ENCODE results near the gene VPS37B. TPM values are rescaled to one million over a fixed set of nuclear protein-coding genes. Genes with fewer than 3 reads are reported as not detected.
A peak's percentile ranks its signal among the peaks of the same experiment; 100 is the strongest.

Gene VPS37B
- total and polyA plus RNA-seq, 2 of the 8 experiments (the other 6 are each of a cell fraction or from before 2014, with no cell fraction given): 11.9 to 15.7 TPM

DNA sequence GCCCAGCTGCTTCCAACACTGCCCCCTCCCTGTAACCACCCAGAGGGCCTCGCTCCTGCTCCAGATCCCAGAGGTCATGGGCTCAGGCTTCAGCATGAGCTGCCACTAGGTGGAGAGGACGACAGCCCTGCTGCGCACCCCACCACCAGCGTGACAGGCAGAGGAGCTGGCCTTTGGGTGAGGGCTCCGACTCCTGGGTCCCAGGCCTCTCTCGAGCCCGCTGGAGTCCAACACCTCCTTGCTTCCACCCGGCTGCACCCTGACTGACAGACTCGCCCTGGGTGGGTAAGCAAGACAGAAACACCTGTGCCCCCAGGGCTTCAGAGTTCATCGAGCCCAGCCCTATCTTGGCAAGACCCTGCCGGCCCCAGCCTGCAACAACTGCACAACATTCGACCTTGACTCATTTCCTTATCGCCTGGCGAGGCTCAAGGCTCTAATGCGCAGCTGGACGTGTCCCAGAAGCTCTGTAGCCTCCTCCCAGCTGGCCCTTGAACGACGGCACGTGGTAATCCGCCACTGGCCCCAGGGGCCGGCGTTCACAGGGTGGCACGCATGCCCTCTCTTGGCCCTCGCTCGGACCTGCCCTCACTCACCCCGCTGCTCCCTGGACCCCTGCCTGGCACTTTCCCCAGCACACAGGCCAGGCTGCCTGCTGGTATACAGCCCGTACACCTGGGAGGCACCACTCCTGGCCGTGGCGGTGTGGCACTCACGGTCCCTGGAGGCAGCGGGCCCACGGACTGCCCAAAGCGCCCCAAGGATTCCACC, 28.0 kb downstream of the VPS37B start (continued):
- TF ChIP-seq EZH2 (IDR thresholded peaks at IDR 0.05; ENCODE audit: low read depth, low read length, severe bottlenecking) (no peak), CBX8 (IDR thresholded peaks at IDR 0.05; ENCODE audit: borderline replicate concordance, low read depth, low read length) (no peak)
- TF ChIP-seq, protein P1, sequence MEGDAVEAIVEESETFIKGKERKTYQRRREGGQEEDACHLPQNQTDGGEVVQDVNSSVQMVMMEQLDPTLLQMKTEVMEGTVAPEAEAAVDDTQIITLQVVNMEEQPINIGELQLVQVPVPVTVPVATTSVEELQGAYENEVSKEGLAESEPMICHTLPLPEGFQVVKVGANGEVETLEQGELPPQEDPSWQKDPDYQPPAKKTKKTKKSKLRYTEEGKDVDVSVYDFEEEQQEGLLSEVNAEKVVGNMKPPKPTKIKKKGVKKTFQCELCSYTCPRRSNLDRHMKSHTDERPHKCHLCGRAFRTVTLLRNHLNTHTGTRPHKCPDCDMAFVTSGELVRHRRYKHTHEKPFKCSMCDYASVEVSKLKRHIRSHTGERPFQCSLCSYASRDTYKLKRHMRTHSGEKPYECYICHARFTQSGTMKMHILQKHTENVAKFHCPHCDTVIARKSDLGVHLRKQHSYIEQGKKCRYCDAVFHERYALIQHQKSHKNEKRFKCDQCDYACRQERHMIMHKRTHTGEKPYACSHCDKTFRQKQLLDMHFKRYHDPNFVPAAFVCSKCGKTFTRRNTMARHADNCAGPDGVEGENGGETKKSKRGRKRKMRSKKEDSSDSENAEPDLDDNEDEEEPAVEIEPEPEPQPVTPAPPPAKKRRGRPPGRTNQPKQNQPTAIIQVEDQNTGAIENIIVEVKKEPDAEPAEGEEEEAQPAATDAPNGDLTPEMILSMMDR (IDR thresholded peaks at IDR 0.05; ENCODE audit: control extremely low read depth in 1 of 3, insufficient read depth in 1 of 3, low read depth in 1 of 3, low read length in 3 of 3): peak; percentile 76 to 86 (median 78)

Measured in H1 (cell line).